ENCODE data around the gene PPHLN1.
A peak's percentile ranks its signal among the peaks of the same experiment; 100 is the strongest.

The PPHLN1 gene

DNA sequence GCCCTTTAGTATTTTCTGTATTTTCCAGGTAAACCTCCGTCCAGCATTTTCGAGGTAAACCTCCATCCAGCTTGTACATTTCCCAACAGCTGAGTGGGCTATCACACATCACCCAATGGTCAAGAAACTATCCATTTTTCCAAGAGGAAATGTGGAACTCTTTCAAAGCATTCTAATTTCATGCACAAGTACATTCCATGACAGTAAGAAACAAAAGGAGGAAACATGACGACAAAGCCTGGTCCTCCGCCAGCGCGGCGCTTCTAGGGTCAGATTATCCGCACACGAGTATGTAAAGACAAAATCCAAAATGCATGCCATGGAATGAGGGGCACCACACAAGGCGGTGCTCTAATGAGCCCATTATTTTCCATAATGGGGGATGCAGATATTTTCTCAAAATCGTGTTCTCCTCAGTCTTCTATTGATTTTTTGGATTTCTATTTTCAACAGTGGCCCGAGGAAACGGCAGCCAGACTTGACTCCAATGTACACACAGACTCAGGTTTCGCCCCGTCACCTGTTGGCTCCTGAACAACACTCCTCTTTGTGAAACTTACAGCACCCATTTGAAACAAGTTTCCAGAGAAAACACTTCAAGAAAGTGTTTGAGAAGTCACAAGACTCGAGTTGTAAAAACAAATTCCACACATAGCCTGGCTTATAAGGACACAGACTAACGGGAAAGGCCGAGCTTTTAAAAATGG, 156.2 kb downstream of the PPHLN1 start:
- DNase-seq (ENCODE audit: low read depth in 3 of 3): no peak

DNA sequence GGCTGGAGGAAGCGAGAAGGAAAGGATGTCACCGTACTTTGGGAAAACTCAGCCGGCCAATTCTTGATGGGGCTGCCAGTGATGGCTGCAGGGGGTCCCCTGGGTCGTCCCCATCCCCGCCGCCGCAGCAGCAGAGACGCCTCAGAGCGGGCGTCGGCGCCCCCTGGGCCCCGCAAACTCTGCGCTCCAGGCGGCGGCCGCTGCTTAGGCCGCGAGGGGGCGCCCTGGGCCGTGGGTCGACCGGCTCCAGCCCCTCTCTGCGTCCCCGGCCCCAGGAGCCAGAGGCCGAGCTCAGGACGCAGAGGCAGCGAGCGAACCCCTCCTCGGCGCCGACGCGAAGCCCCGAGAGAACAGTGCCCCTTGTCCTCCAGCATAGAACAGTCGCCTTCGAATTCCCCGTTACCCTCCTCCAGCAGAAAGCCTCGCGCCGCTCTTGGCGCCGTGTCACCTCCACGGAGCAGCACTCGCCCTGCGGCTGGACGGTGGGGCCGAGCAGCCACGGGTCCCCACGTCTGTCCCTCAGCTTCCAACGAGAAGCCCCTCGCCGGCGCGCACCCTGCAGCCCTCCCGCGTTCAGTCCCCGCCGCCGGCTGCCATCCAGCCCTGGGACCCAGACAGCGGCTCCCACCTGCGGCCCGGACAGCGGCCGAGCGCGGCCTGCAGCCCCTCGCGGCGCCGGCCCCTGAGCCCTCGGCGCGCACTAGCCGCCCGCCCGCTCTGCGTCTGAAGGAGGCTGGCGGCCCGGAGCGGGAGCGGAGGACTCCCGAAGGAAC, 157.0 kb downstream of the PPHLN1 start:
- DNase-seq (ENCODE audit: low read depth in 3 of 3): peak in 1 of 3 experiments; percentile 52

DNA sequence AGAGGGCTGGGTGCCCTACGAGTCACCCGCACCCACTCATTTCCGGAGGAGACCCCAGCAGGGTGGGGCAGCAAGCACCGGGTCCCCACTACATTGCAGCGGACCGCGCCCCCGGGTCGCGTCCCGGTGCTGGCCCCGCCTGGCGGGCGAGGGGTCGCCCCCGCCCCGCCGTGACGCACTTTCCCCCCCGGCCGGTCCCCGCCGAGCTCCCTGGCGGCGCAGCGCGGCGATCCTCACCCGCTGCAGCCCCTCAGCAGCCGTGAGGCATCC, 157.5 kb downstream of the PPHLN1 start:
- DNase-seq (ENCODE audit: low read depth in 3 of 3): peak in 1 of 3 experiments; percentile 1

DNA sequence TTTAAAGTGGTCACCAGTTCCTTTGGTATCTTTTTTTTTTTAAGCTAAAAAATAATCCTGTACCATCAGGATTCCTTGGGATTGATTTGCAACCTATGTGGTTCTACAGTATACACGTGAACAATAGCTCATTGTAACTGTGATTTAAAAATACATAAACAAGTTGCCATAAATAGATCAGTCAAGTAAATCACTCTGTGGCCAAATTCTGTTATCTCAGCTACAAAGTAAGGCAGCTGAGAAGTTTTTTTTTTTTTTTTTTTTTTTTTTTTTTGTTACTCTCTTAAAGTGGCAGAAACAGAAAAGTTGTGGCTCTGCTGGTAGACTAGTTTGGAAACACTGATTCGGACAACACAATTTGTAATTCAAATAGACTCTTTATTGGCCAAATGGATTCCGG, 159.0 kb downstream of the PPHLN1 start:
- DNase-seq (ENCODE audit: low read depth in 3 of 3): no peak

DNA sequence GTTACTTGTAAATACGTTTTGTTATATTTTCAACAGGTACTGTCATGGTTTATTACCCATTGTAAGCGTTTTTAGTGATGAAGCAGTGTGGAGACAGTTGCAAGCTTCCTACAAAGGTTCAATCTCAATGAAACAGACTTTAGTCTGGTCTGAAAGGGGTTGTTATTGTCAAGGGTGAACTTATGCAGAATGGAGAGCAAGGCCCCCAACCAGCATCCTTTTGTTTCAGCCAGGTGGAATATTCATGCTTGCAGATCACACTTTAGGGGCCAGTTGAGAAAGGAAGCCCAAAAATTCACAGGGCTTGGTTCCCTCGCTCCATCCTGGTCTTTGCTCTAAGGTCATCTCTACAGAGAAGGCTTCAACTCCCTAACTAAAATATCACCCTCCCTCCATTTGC, 159.9 kb downstream of the PPHLN1 start:
- DNase-seq (ENCODE audit: low read depth in 3 of 3): no peak

DNA sequence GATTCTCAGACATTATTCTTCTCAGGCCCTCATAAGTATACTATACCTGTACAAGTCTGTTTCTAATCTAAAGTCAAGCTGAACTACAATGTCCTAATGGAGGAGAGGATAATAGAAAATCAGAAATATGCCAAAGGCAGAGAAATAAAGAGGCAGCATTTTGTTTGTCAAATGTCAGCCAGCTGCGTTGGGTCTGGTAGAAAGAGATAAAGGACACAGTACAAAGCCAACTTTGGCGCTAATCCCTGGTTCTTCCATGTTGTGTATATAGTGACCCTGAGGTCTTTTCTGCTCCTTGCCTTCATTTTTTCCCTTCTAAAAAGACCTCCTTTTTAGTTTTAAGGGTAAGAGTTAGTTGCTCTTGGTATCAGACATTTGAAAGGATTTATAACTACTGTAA, 160.4 kb downstream of the PPHLN1 start:
- no peak for DNase-seq (ENCODE audit: low read depth in 3 of 3)

DNA sequence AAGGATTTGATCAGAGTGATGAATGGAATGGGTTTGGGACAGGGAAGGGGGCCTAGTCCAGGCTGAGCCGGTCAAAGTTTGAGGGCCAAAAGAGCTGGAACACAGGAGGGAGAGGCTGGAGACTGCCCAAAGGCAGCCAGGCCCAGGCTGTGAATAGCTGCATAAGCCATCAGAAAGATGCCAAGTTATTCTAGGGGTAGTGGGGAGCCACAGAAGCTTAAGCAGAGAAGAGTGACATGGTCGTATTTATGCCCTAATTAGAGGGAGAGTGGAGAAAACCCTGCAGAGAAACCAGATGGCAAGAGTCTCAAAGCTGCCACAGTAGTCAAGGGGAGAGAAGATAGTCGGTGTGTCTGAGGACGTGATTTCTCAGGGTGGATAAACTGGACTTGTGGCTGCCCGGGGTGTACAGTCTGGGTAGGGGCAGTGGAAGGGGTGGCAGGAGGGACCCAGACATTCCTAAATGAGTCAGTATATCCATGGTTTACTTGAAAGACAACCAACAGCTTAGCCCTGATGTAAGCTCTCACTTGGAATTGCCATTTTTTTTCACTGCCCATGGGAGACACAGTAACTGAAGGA, 164.4 kb downstream of the PPHLN1 start:
- no peak for DNase-seq (ENCODE audit: low read depth in 3 of 3)

Data from stimulated activated CD4-positive, alpha-beta T cell treated with anti-CD3 and anti-CD28 coated beads, TNF-alpha, amount 100 ng/mL, for 24 hours (primary cell).